ENCODE results near the gene KLHL26.

KLHL26 gene

DNA sequence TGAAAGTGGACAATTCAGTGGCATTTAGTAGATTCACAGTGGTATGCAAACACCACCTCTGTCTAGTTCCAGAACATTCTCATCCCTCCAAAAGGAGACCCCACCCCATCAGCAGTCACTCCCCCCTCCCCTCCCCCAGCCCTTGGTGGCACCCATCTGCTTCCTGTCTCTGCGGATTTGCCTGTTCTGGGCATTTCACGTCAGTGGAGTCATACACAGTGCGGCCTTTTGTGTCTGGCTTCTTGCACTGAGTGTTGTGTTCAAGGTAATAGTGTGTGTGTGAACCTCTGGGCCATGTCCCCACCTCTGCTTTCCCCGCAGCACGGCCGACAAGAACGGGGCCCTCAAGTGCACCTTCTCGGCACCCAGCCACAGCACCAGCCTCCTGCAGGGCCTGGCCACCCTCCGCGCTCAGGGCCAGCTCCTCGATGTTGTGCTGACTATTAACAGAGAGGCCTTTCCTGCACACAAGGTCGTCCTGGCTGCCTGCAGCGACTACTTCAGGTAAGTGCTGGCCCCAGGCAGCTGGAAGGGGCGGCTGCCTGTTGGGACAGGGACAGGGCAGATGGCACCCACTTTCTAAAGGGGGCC is 27.2 kb downstream of the KLHL26 start:
- peaks cover 17 to 25% (median 18%) of the 10 kb centered on the region in 11 experiments for H3K36me3 ChIP-seq
- 0 out of 22 replicates have a peak, but pooled peaks cover 0 to 10% (median 0%) of the 10 kb centered on the region in 11 experiments for H3K27me3 ChIP-seq
- TF ChIP-seq Cebpa-rat (IDR thresholded peaks at IDR 0.05), result no peak
- no peaks in the 10 kb centered on the region for H3K9me3 ChIP-seq (replicated peaks in 1 of 11)
- H3K4me1 ChIP-seq, result peaks cover 86 to 100% (median 98%) of the 10 kb centered on the region in 10 experiments
- H3K4me2 ChIP-seq, result peak overlapping the region; percentile 82 to 98 (median 94)
- H4K20me1 ChIP-seq, result peaks cover 8 to 98% (median 59%) of the 10 kb centered on the region in 11 experiments; a peak in 20 of 22 replicates
- H3K4me3 ChIP-seq, result peak overlapping the region in 4 of 10 experiments; percentile 15 to 49 (median 37); a peak in 6 of 20 replicates
- H3K27ac ChIP-seq, result peak overlapping the region in 8 of 11 experiments; percentile 16 to 62 (median 42); a peak in 13 of 22 replicates
- peak overlapping the region; percentile 5 to 64 (median 42); a peak in 14 of 22 replicates for H3K9ac ChIP-seq

DNA sequence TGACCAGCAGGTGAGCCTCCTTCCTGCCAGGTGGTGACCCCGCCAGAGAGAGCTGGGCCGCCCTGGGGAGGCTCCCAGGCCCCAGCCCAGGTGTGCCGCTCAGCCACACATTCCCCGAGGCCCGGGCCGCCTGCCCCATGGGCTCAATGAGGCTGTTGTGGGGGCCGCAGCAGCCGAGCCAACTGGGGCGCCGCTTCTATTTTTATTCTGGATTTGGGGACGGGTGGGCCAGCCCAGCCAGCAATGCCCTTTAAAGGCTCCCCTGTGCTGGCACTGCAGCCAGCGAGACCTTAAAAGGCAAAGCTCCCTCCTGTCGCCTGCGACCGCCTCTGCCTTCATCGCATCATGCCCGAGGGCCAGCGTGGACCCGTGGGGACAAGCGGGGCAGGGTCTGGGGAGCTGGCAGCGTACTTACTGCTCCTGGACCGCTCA is 29.0 kb downstream of the KLHL26 start:
- H3K27me3 ChIP-seq, result peaks cover 0 to 10% (median 0%) of the 10 kb centered on the region in 11 experiments; a peak in 3 of 22 replicates
- no peak for TF ChIP-seq Cebpa-rat (IDR thresholded peaks at IDR 0.05)
- peak overlapping the region in 7 of 11 experiments; percentile 8 to 50 (median 28); a peak in 9 of 22 replicates for H3K27ac ChIP-seq
- H3K4me3 ChIP-seq, result peak overlapping the region in 6 of 10 experiments; percentile 17 to 46 (median 25); a peak in 9 of 20 replicates
- H3K9ac ChIP-seq, result peak overlapping the region; percentile 4 to 67 (median 43); a peak in 18 of 22 replicates
- H4K20me1 ChIP-seq, result peaks cover 22 to 98% (median 76%) of the 10 kb centered on the region in 11 experiments; a peak in 21 of 22 replicates
- no peaks in the 10 kb centered on the region for H3K9me3 ChIP-seq (replicated peaks in 1 of 11)
- H3K4me2 ChIP-seq, result peak overlapping the region; percentile 82 to 98 (median 94)
- H3K4me1 ChIP-seq, result peaks cover 86 to 100% (median 98%) of the 10 kb centered on the region in 10 experiments
- peaks cover 17 to 27% (median 20%) of the 10 kb centered on the region in 11 experiments for H3K36me3 ChIP-seq

DNA sequence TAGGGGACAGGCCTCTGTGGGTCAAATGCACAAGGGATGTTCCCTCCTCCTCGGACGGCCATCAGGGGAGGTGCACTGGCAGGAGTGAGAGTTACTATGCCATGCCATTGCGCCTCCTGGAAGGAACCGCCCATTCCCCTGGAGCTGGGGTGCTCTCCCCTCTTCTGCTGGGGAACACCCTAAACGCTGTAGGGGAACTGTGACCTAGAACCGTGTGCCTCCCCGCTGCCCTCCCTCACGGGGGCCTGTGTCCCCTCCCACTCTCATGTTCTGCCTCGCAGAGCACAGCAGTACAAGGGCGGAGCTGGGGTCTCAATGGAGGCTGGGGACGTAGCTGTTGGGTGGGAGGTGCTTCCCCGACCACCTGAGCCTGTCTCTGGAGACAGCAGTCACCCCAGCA is 29.5 kb downstream of the KLHL26 start:
- Histone ChIP-seq H3K27ac (0 out of 22 replicates have a peak overlapping the region, but pooled peaks of 1 of the 11 experiments have one; percentile 8), H3K4me1 (peaks cover 86 to 100% (median 98%) of the 10 kb centered on the region in 10 experiments), H3K9ac (peak overlapping the region in 8 of 11 experiments; percentile 16 to 67 (median 44); a peak in 13 of 22 replicates)

DNA sequence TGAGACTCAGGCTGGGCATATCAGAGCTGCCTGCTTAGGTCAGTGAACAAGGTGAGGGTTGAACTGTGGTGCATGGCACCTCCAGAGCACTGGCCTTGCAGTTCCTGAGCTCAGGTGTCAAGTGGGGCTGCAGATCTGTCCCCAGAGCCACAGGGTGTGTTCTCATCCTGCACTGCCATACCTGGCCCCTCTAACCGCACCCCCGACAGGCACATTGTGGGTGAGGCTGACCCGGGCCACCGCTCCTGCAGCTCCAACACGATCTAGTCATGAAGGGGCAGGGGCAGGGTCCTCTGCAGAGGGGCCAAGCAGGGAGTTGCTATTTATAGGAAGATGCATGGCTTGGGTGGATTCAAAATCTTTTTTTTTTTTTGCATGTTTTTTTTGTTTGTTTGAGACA is 30.0 kb downstream of the KLHL26 start:
- H4K20me1 ChIP-seq, result peaks cover 16 to 98% (median 82%) of the 10 kb centered on the region in 11 experiments; a peak in 21 of 22 replicates
- H3K27ac ChIP-seq, result no peak overlapping the region
- H3K27me3 ChIP-seq, result peaks cover 0 to 15% (median 0%) of the 10 kb centered on the region in 11 experiments; a peak in 7 of 22 replicates
- no peak for TF ChIP-seq Cebpa-rat (IDR thresholded peaks at IDR 0.05)
- H3K4me2 ChIP-seq, result peak overlapping the region; percentile 82 to 98 (median 94)
- H3K4me1 ChIP-seq, result peaks cover 84 to 100% (median 98%) of the 10 kb centered on the region in 10 experiments
- H3K9me3 ChIP-seq (replicated peaks in 1 of 11), result no peaks in the 10 kb centered on the region
- peak overlapping the region in 1 of 10 experiments; percentile 28; a peak in 2 of 20 replicates for H3K4me3 ChIP-seq
- peaks cover 17 to 27% (median 20%) of the 10 kb centered on the region in 11 experiments for H3K36me3 ChIP-seq
- peak overlapping the region in 2 of 11 experiments; percentile 42 to 67; a peak in 1 of 22 replicates for H3K9ac ChIP-seq

More for the DNA sequence above, 29.5 kb downstream of the KLHL26 start:
- Histone ChIP-seq H3K9me3 (replicated peaks in 1 of 11) (no peaks in the 10 kb centered on the region), H3K4me3 (peak overlapping the region in 1 of 10 experiments; percentile 28; a peak in 5 of 20 replicates), H3K27me3 (peaks cover 0 to 12% (median 0%) of the 10 kb centered on the region in 11 experiments; a peak in 3 of 22 replicates), H4K20me1 (peaks cover 16 to 98% (median 81%) of the 10 kb centered on the region in 11 experiments; a peak in 21 of 22 replicates), H3K4me2 (peak overlapping the region; percentile 82 to 98 (median 94)), H3K36me3 (peaks cover 17 to 27% (median 20%) of the 10 kb centered on the region in 11 experiments)
- TF ChIP-seq Cebpa-rat (IDR thresholded peaks at IDR 0.05), result no peak

DNA sequence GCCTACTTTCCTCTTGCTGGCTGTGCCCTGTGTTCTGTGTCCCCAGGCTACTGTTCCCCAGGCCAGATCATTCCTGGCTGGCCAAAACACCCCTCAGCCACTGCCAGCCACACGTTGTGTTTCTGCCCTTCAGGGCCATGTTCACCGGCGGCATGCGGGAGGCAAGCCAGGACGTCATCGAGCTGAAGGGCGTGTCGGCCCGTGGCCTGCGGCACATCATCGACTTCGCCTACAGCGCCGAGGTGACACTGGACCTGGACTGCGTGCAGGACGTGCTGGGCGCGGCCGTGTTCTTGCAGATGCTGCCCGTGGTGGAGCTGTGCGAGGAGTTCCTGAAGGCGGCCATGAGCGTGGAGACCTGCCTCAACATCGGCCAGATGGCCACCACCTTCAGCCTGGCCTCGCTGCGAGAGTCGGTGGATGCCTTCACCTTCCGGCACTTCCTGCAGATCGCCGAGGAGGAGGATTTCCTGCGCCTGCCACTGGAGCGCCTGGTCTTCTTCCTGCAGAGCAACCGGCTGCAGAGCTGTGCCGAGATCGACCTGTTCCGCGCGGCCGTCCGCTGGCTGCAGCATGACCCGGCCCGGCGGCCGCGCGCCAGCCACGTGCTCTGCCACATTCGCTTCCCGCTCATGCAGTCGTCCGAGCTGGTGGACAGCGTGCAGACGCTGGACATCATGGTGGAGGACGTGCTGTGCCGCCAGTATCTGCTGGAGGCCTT is 30.9 kb downstream of the KLHL26 start:
- Histone ChIP-seq H3K4me2 (peak overlapping the region in 10 of 11 experiments; percentile 74 to 99 (median 94); a peak in 16 of 22 replicates), H3K27ac (no peak overlapping the region), H3K9ac (no peak overlapping the region), H4K20me1 (peaks cover 16 to 98% (median 84%) of the 10 kb centered on the region in 11 experiments; a peak in 21 of 22 replicates), H3K4me1 (peaks cover 84 to 100% (median 98%) of the 10 kb centered on the region in 10 experiments), H3K36me3 (peaks cover 17 to 27% (median 20%) of the 10 kb centered on the region in 11 experiments), H3K9me3 (replicated peaks in 1 of 11) (no peaks in the 10 kb centered on the region), H3K27me3 (peaks cover 0 to 23% (median 5%) of the 10 kb centered on the region in 11 experiments; a peak in 8 of 22 replicates), H3K4me3 (no peak overlapping the region)
- TF ChIP-seq Cebpa-rat (IDR thresholded peaks at IDR 0.05), result no peak

DNA sequence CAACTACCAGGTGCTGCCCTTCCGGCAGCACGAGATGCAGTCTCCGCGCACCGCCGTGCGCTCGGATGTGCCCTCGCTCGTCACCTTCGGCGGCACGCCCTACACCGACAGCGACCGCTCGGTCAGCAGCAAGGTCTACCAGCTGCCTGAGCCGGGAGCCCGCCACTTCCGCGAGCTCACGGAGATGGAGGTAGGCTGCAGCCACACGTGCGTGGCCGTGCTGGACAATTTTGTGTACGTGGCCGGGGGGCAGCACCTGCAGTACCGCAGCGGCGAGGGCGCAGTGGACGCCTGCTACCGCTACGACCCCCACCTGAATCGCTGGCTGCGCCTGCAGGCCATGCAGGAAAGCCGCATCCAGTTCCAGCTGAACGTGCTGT is 31.4 kb downstream of the KLHL26 start:
- no peak overlapping the region for H3K4me3 ChIP-seq
- peaks cover 17 to 27% (median 20%) of the 10 kb centered on the region in 11 experiments for H3K36me3 ChIP-seq
- peaks cover 16 to 96% (median 80%) of the 10 kb centered on the region in 11 experiments; a peak in 21 of 22 replicates for H4K20me1 ChIP-seq
- peak overlapping the region; percentile 74 to 99 (median 94); a peak in 20 of 22 replicates for H3K4me2 ChIP-seq
- no peak overlapping the region for H3K27ac ChIP-seq
- H3K4me1 ChIP-seq, result peaks cover 78 to 98% (median 95%) of the 10 kb centered on the region in 10 experiments
- TF ChIP-seq Cebpa-rat (IDR thresholded peaks at IDR 0.05), result no peak
- no peaks in the 10 kb centered on the region for H3K9me3 ChIP-seq (replicated peaks in 1 of 11)
- peak overlapping the region in 2 of 11 experiments; percentile 4 to 38; a peak in 1 of 22 replicates for H3K9ac ChIP-seq
- H3K27me3 ChIP-seq, result peaks cover 0 to 23% (median 5%) of the 10 kb centered on the region in 11 experiments; a peak in 8 of 22 replicates

DNA sequence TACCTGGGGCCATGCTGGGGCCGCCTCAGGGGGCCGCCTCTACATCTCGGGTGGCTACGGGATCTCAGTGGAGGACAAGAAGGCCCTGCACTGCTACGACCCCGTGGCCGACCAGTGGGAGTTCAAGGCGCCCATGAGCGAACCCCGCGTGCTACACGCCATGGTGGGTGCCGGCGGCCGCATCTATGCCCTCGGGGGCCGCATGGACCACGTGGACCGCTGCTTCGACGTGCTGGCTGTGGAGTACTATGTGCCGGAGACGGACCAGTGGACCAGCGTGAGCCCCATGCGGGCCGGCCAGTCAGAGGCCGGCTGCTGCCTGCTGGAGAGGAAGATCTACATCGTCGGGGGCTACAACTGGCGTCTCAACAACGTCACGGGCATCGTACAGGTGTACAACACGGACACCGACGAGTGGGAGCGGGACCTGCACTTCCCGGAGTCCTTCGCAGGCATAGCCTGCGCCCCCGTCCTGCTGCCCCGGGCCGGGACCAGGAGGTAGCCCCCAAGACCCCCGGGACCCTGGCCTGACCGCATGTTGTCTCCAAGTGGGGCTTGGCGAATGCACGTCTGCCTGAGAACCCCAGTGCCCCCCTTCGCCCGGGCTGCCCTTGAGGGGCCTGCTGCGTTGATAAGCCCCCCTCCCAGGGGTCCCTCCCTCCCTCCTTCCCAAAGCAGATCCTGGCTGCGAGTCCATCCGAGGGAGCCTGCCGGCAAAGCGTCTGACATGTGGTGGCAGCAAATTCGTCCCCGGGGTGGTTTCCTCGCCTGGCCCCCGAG is 32.1 kb downstream of the KLHL26 start:
- no peak for TF ChIP-seq Cebpa-rat (IDR thresholded peaks at IDR 0.05)
- H3K4me1 ChIP-seq, result peaks cover 71 to 91% (median 88%) of the 10 kb centered on the region in 10 experiments
- peak overlapping the region in 8 of 10 experiments; percentile 3 to 30 (median 22); a peak in 10 of 20 replicates for H3K4me3 ChIP-seq
- H3K9me3 ChIP-seq (replicated peaks in 1 of 11), result no peaks in the 10 kb centered on the region
- peaks cover 17 to 27% (median 20%) of the 10 kb centered on the region in 11 experiments for H3K36me3 ChIP-seq
- peak overlapping the region in 1 of 11 experiments; percentile 32; a peak in 3 of 22 replicates for H3K27ac ChIP-seq
- peaks cover 0 to 23% (median 5%) of the 10 kb centered on the region in 11 experiments; a peak in 8 of 22 replicates for H3K27me3 ChIP-seq
- H3K9ac ChIP-seq, result peak overlapping the region in 10 of 11 experiments; percentile 2 to 56 (median 30); a peak in 15 of 22 replicates
- H3K4me2 ChIP-seq, result peak overlapping the region; percentile 74 to 99 (median 94)
- peaks cover 16 to 92% (median 78%) of the 10 kb centered on the region in 11 experiments; a peak in 21 of 22 replicates for H4K20me1 ChIP-seq
